Stimulated activated naive CD4-positive, alpha-beta T cell treated with Interleukin-2 at 50 U/mL for 16 hours (primary cell): ENCODE data around the gene NEDD9.

Experiments
- DNase-seq: peaks from one replicate; lab custom pipeline; 2025; lab: John Stamatoyannopoulos, UW

NEDD9 gene

GRCh38 chr6:11201015-11201414 is 31.5 kb downstream of the NEDD9 start:
- DNase-seq: no peak

DNA sequence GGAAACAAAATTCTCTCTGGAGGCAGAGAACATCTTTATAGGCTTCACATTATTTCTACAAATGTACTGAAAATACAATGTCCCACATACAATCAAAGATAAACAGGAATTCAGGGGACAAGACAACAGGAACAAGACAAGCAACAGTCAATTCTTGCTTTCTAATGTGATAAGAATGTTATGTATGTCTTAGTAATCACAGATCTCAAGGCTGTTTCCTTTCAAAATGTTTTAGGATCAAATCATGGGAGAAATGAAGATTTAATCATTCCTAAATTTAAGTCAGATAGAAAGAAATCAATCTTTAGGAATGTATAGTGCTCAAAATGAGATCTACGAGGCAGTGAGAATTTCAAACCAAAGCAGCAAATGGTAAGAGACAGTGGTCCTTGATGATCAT is 32.1 kb downstream of the NEDD9 start:
- DNase-seq: no peak

DNA sequence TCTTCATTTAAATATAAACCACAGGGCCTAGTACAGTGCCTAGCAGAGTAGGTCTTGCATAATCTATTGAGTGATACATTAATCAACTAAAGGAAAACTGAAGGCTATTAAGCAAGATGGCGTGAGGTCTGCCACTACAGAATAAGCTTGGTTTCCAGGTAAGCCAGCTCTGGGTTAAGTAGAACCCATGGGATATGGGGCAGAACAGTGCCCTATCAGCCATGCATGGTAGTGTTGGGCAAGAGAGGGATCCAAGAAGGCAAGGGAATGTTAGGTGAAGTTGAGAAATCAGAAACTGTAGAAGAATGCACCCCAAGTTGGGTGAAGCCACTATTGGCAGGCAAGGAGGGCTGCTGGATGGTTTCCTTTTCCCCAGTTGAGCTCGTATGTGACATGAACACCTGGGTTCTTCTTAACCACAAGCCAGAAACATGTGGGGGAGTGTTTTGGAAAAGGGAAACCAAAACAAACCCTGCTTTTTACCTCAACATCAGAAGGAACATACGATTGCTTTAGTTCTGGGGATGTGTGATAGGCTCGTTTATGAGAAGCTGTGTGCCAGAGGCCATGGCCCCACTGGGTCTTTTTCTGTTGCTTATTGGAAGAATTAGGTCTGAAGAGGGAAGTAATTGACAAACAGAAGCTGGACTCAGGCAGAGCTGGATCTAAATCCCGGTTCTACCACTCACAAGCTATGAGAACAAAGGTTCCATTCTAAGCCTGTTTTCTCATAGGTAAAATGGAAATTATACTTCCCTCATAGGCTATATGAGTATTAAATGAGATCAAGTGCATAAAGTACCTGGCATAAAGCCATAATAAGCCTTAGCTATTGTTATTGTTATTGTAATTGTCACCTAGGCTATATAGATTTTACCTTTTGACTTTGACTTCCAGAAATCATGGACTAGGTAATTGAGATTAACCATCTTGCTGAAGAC is 33.5 kb downstream of the NEDD9 start:
- no peak for DNase-seq

GRCh38 chr6:11197850-11198249 is 34.6 kb downstream of the NEDD9 start:
- no peak for DNase-seq

- DNase-seq: no peak
These were observed 35.3 kb downstream of the NEDD9 start for GRCh38 chr6:11197175-11197536.

GRCh38 chr6:11196511-11197174 is 35.8 kb downstream of the NEDD9 start:
- no peak for DNase-seq

DNA sequence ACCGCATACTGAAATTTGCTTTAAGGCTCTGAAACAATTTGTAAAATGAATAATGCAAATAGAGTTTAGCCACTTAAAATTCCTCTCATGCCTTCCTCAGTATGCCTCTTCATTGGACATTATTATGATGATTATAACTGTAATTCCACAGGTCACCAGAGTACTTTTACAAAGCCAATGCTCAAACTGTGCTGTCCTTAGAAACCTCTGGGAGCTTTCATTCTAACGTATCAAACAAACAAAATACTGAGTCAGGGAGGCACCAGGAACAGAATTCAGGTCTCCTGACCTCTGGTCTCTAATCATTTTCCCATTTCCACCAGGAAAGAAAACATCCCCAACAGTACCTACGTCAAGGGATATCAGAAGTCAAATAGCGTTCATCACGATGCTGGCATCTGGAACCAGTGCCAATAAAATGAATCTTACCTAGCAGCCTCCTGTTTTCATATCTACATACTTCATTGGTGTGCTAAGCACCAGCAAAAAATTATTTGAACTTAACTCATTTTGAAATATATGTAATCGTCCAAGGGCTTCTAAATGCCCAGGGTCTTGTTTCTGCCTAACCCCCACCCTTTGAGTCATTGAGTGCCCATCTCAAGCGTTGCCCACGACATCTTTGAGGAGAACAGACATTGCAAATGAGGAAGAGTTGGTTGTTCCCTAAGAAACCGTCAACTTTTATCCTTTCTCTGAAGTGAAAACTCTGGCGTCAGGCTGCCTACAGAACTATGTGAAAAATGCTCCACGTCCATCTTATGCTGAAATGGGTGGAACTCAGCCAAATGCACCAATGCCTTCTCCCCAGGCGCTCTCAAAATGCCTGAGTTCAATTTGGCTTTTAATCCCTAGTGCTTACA is 37.9 kb downstream of the NEDD9 start:
- no peak for DNase-seq

DNA sequence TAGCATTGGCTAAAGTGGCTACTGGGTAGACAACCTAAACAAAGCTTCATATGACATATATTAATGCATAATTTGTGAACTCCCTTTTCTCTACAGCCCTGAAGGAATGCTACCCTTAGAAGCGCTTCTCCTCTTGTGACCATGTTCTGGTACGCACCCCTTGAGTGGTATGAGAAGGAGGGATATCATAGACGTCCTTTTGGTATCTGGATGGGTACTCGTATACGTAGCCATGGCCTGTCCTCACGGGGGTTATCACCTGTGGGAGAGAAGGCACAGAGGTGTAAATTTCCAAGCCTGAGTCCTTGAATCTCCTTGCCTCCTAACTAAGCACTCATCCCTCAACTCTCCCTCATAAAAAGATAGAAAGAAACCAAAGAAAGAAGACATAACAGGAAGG is 39.0 kb downstream of the NEDD9 start:
- DNase-seq: no peak

DNA sequence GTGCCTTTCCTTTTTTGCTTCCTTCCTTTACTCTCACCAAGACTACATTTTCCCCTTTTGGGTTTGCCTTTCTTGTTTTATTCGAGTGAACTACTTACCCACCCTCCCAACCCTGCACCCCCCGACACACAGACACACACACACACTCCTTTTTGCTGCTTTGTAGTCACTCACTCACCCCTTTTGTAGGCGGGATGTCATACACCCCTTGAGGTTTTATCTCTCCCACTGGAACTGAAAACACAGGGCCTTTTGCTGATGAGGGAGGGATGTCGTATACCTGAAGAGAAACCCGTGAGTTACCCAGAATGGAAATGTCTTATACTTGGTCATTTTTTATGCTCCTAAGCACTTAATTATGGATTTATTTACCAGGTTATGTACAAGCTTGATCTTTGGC is 40.3 kb downstream of the NEDD9 start:
- DNase-seq: no peak

- DNase-seq: no peak
These were observed 41.7 kb downstream of the NEDD9 start for GRCh38 chr6:11190625-11191245.

GRCh38 chr6:11189865-11190624 is 42.4 kb downstream of the NEDD9 start:
- DNase-seq: no peak

GRCh38 chr6:11188161-11188915 is 44.1 kb downstream of the NEDD9 start:
- no peak for DNase-seq

- no peak for DNase-seq
These were observed 45.2 kb downstream of the NEDD9 start for GRCh38 chr6:11187301-11187700.

DNA sequence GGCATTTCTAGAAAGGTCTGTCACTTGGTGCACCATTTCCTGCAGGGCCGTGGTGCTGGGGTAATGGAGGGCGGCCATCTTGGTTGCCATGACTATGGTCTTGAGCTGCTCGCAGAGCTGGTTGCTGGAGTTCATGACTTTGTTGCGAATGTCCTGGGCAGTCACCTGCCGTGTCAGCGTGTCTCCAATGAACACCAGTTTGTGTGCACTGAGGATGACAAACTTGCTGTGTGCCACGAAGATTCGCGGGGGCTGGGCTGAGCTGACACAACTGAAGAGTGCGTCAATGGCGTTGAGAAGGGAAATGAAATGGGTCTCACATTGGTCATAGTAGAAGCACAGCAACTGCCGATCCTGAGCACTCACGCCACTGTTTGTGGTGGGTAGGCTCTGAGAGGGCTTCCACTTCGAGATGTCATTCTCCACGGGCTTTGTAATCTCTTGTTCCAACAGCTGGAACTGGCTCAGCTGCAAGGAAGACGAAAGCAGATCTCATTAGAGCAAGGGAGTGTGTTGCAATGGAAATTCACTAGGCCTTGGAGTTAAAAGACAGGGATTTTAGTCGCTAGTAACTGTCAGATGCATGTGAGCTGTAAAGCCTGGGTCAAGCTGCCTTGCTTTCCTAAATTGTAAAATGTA is 47.1 kb downstream of the NEDD9 start:
- no peak for DNase-seq

GRCh38 chr6:11183761-11184362 is 48.6 kb downstream of the NEDD9 start:
- DNase-seq: no peak

GRCh38 chr6:11181478-11182136 is 50.9 kb downstream of the NEDD9 start:
- DNase-seq: no peak

DNA sequence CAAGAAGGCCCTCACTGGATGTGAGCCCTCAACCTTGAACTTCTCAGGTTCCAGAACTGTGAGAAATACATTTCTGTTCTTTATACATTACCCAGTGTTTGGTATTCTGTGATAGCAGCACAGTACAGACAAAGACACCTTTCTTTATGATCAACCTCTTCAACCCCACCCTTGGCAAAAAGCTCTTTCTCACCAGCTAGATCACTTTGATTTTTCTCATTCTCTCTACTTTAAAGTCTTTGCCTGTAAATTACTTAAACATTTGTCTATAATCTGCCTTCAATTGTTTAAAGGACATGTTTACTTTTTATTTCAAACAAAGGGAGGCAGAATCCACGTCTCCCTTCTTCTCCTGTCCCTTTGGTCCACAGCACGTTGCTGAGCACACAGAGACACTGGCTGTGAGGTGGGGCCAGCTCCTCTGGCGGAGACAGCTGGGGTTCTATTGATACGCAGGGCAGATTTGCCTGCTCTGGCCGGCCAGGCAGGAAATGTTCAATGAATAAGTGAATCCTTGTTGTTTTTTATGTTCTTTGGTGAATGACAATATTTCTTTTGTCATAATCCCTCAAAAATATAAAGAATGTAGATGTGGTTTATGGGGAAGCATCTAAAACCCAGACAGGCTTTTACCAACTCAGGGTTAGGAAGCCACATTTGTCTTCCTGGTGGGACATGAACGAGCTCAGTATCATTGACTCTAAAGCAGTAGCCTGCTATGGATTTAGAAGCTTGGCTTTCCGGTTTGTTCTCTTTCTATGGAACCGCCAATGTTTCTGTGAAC is 52.9 kb downstream of the NEDD9 start:
- DNase-seq: no peak

- DNase-seq: no peak
These were observed 53.4 kb downstream of the NEDD9 start for GRCh38 chr6:11179088-11179418.
